Posterior cingulate gyrus (tissue), 11 donors: ENCODE data around the gene CLNK.

Experiments
- DNase-seq, 10 donors: peaks; one replicate each; pipeline versions ENCODE4 v3.0.0 to v3.0.0-alpha.2; 2020 to 2021; ENCODE audit warnings: mixed read lengths in 3 of 10
- intact Hi-C: fragments of 100-400 bp; cut with DNase I; formaldehyde crosslinking; loops from one replicate; pipeline ENCODE4 v1.15.1; 2023

CLNK gene

GRCh38 chr4:10703156-10703555 is 18.6 kb upstream of the CLNK start:
- DNase-seq: no peak
- intact Hi-C loops: no loop called here

DNA sequence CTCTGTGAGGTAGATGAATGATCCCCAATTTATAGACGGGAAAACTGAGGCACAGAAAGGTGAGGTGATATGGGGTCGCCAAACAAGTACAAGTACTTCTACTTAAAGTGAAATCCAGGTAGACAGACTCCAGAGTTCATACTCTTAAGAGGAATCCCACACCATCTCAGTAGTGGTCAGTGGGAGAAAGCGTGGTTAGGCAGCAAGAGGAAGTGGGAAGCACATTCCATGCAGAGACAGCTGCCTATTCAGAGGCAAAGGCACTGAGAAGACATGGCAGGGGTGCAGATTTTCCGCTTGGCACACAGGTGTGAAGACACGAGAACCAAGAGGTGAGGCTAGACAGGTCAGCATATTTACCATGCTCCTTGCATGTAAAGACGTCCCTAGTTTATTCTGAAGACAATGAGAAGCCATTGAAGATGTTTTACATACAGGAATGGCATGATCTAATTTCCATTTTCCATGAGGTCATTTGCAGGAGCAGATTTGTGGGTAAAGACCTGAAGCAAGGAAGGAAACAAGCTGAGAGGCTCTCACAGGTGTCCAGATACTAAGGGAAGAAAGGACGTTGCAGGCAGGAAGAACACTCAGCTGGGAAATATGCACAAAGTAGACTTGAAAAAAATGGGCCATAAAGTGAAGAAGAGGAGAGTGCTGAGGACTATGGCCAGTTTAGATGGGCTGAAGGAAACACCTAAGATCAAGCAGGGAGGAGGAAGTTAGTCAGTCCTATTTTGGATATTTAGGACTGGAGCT is 17.3 kb upstream of the CLNK start:
- DNase-seq: no peak
- intact Hi-C loops: no loop called here

DNA sequence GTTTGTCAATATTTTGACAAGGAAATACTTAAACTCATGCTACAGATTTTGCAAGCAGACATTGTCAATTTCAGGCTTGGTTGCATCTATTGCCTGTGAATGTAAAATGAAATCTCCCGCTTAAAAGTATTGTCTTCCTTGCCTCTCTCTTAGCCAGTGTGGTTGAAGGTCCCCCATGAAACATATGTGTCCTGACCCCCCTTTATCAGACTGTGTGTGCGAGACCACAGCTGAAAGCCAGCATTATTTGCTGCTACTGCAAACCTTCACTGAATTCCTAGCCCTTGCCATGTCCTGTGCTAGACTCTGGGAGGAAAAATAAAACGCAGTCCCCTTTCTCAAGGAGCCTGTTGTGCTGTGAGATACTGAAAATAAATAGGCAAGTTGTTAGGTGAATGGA is 16.6 kb upstream of the CLNK start:
- intact Hi-C loops: no loop called here
- DNase-seq: no peak

- intact Hi-C loops: no loop called here
- DNase-seq: no peak
Measured at GRCh38 chr4:10698172-10698571, 13.6 kb upstream of the CLNK start.

- intact Hi-C loops: no loop called here
- no peak for DNase-seq
Measured at GRCh38 chr4:10697086-10697485, 12.5 kb upstream of the CLNK start.

DNA sequence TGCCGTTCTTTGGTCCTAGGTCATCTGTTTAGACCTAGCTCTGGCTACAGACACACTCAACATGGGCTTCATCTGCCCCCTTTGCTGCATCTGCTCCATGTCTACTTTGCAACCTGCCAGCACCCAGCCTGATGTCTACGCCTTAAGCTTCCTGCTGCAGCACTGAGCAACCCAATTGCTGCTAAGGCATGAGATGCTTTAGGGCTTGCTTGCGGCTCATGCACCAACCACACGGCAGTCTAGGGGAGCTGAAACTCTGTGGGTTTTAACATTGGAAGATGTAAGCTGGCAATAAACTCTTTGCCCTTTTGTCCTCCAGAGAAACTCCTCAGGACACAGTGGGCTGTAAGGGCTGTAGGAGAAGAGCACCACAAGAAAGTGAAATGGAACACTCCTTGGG is 11.7 kb upstream of the CLNK start:
- no peak for DNase-seq
- intact Hi-C loops: no loop called here

- no peak for DNase-seq
- intact Hi-C loops: no loop called here
Measured at GRCh38 chr4:10694828-10695209, 10.3 kb upstream of the CLNK start.

DNA sequence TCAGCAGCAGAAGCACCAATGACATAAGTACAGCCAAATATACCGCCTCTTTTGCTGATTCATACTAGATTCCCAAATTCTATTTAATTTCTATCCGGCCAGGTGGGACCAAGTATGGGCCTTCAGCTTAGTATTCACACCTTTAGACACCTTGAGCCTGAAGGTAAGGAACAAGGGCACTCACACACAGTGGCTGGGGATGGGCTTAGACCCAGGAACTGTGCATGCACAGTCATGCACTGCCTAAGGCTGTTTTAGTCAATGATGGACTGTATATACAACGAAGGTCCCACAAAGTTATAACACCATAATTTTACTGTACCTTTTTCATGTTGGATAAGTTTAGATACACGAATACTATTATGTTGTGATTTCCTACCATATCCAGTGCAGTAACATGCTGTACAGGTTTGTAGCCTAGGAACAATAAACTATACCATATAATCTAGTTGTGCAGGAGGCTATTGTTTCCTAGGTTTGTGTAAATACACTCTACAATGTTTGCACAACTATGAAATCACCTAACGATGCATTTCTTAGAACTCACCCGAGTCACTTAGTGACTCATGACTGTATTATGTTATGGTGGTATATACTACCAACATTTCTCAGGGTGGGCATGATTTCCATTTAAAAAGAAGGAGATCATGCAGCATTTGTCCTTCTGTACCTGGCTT is 9.7 kb upstream of the CLNK start:
- DNase-seq: no peak
- intact Hi-C loops: no loop called here

DNA sequence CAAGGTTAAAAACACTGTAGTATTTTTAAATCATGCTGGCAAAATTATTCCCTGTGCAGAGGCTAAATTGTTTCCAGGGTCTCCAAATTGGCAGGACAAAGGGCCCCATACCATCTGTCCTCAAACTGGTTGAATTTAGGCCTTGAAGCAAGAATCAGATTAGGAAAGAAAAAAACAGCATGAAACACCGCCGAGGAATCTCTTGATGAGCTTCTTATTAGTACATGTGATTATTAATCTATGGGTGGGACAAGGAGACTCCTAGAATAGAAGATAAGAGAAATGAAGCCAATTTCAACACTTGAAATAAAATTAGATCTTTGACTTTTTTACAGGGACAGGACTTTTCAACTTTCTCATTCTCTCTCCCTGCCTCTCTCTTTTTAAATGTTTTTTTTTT is 7.1 kb upstream of the CLNK start:
- intact Hi-C loops: no loop called here
- DNase-seq: no peak

- intact Hi-C loops: no loop called here
- no peak for DNase-seq
Measured at GRCh38 chr4:10690185-10690907, 5.8 kb upstream of the CLNK start.

DNA sequence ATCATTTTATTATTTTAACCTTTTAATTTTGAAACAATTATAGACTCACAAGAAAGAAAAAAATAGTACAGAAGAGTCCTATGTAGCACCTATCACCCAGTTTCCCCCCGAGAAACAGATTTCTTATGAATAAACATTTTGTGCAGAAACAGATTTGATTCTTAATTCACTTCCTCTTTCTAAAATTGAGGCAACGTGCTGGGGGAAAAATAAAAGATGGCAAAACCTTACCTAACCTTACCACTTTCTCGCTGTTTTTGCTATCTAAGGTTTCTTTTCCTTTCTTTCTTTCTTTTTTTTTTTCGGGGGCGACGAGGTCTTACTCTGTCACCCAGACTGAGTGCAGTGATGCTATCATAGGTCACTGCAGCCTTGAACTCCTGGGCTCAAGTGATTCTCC is 4.3 kb upstream of the CLNK start:
- no peak for DNase-seq
- intact Hi-C loops: no loop called here

DNA sequence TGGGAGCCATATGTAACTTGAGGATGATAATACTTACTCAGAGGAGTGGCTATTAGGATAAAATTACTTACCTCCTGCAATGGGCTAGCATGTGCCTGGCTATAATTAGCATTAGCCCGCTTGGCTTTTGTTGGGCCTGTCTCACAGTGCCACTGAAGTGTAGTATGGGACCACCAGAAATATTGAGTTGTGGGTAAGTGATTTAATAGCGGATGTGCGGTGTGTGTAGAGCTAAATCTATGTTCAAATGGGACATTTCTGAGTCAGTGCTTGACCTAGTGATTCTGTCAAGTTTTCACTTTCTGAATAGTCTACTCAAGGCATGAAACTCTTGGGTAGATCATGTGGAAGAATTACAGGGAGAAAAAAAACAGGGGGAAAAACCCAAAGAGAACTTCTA is 3.5 kb upstream of the CLNK start:
- no peak for DNase-seq
- intact Hi-C loops: no loop called here

DNA sequence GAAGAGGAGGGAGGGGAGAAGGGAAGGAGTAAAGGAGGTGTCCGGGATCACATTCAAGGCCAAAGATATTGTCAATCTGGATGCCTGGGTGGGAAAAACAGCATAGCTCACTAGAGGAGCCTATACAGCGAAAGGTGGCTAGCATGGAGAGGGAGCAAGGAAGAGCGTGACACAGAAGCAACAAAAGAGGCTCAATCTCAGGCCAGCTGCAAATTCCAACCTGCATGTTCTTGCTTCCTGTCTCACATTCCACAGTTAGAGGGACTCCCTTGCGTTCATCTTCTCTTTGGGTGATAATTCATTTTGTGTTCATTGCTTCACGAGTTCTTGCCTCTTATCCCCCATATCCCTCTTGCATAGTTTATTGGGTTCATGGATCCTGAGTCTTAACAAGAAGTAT is 3.0 kb upstream of the CLNK start:
- intact Hi-C loops: no loop called here

DNA sequence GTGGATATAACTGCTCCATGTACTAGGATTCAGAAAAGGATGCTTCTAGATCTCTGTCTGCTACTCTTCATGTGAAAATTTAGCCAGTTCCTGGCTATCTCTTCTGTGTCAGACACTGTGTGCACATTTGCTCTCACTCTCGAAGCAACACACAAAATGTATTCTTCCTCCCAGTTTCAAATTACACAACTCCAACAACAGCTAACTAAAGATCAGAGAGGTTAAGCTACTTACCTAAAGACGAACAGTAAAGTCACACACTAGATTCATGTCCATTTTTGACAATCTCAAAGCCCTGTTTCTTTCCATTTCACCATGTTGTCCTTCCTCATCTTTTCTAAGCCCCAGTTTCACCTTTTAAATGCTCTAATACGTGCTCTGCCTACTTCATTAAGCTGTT is 2.2 kb downstream of the CLNK start:
- intact Hi-C loops: no loop called here
- DNase-seq: no peak

More for the DNA sequence above, 3.0 kb upstream of the CLNK start:
- no peak for DNase-seq

GRCh38 chr4:10677796-10678497 is 6.6 kb downstream of the CLNK start:
- intact Hi-C loops: no loop called here
- no peak for DNase-seq

DNA sequence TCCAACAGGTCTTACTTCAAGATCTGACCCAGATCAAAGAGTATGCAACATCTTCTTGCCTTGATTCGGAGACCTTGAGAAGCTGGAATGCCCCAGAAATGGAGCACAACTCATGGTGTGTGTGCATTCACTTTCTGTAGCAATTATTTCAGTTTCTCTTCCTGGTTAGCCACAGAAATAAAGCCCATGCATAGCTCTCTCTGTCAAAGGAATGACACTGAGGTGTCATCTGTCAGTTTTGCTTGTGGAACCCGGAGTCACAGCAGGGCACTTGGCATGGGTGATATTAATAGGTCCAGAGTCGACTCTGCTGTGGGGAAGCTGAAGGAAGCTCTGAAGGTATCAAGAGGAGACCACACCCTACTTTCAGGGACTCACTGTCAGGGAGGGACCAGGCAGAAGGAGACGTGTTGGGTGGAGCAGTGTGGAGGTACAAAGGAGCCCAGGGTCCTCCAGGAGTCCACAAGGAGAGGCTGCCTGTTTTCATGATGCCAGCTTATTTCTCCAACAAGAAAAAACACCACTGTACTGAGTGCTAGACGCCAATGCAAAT is 10.7 kb downstream of the CLNK start:
- intact Hi-C loops: no loop called here
- DNase-seq: no peak

- intact Hi-C loops: no loop called here
- DNase-seq: no peak
Measured at GRCh38 chr4:10672379-10672778, 12.2 kb downstream of the CLNK start.

GRCh38 chr4:10671799-10672198 is 12.8 kb downstream of the CLNK start:
- intact Hi-C loops: no loop called here
- DNase-seq: no peak

- intact Hi-C loops: no loop called here
- no peak for DNase-seq
Measured at GRCh38 chr4:10671366-10671765, 13.2 kb downstream of the CLNK start.

DNA sequence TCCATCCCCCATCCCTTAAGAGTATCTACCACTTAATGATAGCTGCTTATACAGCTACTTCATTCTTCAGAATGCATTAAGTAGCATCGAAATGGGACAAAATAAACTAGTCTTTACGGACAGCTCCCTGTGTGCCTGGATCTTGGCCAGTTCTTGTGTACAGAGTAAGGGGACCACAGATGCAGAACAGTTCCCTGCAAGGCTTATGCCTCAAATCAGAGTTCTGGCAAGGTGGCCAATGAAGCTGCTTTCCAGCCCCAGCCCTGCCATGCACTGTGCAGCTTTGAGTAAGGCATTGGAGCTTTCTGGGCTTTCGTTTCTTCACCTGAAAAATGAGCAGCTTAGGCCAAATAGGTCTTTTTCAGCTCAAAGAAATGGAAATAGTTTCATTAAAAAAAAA is 14.2 kb downstream of the CLNK start:
- intact Hi-C loops: no loop called here
- DNase-seq: no peak
